PC-9 (cell line): Measurements from ENCODE around the gene BCL2L14. TPM values are rescaled to one million over a fixed set of nuclear protein-coding genes. Genes with fewer than 3 reads are reported as not detected.
A peak's percentile ranks its signal among the peaks of the same experiment; 100 is the strongest.

Source experiments
- Bru-seq: library from RNA; stranded (reverse); fragments of 400-500 nt; gene quantifications from one replicate; lab custom pipeline; 2021; lab: Mats Ljungman, UMichigan
- BruChase-seq, 2 experiments: library from RNA; stranded (reverse); fragments of 400-500 nt; gene quantifications; one replicate each; lab custom pipeline; 2021; lab: Mats Ljungman, UMichigan
- BruUV-seq: library from RNA; stranded (reverse); fragments of 400-500 nt; replicated peaks from 2 replicates; lab custom pipeline; 2021; lab: Mats Ljungman, UMichigan
- CTCF ChIA-PET: fragments of 300-600 bp; sonication (Branson Sonifier 250); formaldehyde crosslinking; loops from one replicate; lab custom pipeline; 2022; ENCODE audit warnings: antibody characterized with exemption; lab: Charles Lee
- POLR2A ChIA-PET: fragments of 300-600 bp; sonication (Branson Sonifier 250); formaldehyde crosslinking; loops from one replicate; lab custom pipeline; 2022; ENCODE audit warnings: antibody characterized with exemption; ENCODE audit not compliant: unreplicated experiment; lab: Charles Lee
- DNase-seq, 2 experiments: peaks; one replicate each; pipeline versions ENCODE4 v3.0.0 to v3.0.0-alpha.2; 2015 to 2022; ENCODE audit warnings: mixed read lengths in 1 of 2
- H2AFZ ChIP-seq: fragments of 200-600 bp; sonication (generic); 2 replicates; pipeline ENCODE4 v1.8.1; 2017; ENCODE audit warnings: antibody characterized with exemption
- H3F3A ChIP-seq: fragments of 200-600 bp; sonication (generic); 2 replicates; pipeline ENCODE4 v1.8.1; 2017; ENCODE audit warnings: antibody characterized with exemption, mild to moderate bottlenecking, low read depth; ENCODE audit not compliant: insufficient read depth
- H3K27ac ChIP-seq: fragments of 200-600 bp; sonication (generic); 2 replicates; pipeline ENCODE4 v1.6.1; 2016; ENCODE audit warnings: mixed run types
- H3K27me3 ChIP-seq: fragments of 200-600 bp; sonication (generic); 2 replicates; pipeline ENCODE4 v1.6.1; 2016; ENCODE audit warnings: low read depth, mixed run types; ENCODE audit not compliant: insufficient read depth
- H3K36me3 ChIP-seq: fragments of 200-600 bp; sonication (generic); 2 replicates; pipeline ENCODE4 v1.6.1; 2016; ENCODE audit warnings: low read depth, mixed run types
- H3K4me1 ChIP-seq: fragments of 200-600 bp; sonication (generic); replicated peaks from 2 replicates; pipeline ENCODE4 v1.6.1; 2016; ENCODE audit warnings: mixed run types; ENCODE audit not compliant: insufficient read depth
- H3K4me2 ChIP-seq: fragments of 200-600 bp; sonication (generic); 2 replicates; pipeline ENCODE4 v1.6.1; 2017; ENCODE audit warnings: mixed run types
- H3K4me3 ChIP-seq: fragments of 200-600 bp; sonication (generic); 2 replicates; pipeline ENCODE4 v1.6.1; 2016; ENCODE audit warnings: mixed run types
- H3K79me2 ChIP-seq: fragments of 200-600 bp; sonication (generic); 2 replicates; pipeline ENCODE4 v1.6.1; 2017; ENCODE audit warnings: low read depth, mixed run types
- H3K9me2 ChIP-seq: fragments of 200-600 bp; sonication (generic); 2 replicates; pipeline ENCODE4 v1.8.1; 2017; ENCODE audit warnings: mild to moderate bottlenecking; ENCODE audit not compliant: insufficient read depth
- H3K9me3 ChIP-seq: fragments of 200-600 bp; sonication (generic); 2 replicates; pipeline ENCODE4 v1.8.1; 2016; ENCODE audit warnings: low read depth; ENCODE audit not compliant: insufficient read depth
- H4K20me1 ChIP-seq: fragments of 200-600 bp; sonication (generic); 2 replicates; pipeline ENCODE4 v1.8.1; 2017; ENCODE audit not compliant: insufficient read depth
- EZH2 ChIP-seq: fragments of 200-600 bp; sonication (generic); IDR thresholded peaks from 2 replicates; pipeline ENCODE4 v1.8.0; 2017; ENCODE audit warnings: antibody characterized with exemption, low read depth
- intact Hi-C: fragments of 100-400 bp; cut with micrococcal nuclease; formaldehyde crosslinking; loops from one replicate; pipeline ENCODE4 v1.10.0; 2022; ENCODE audit not compliant: unreplicated experiment
- long read RNA-seq: library from polyadenylated mRNA; stranded (forward); transcript quantifications from one replicate; pipeline ENCODE4 v2.0.0, GENCODE V29; 2022
- total RNA-seq: library from RNA; stranded (reverse); gene quantifications from 2 replicates; pipeline ENCODE4 v1.2.3, GENCODE V29; 2021
- TF ChIP-seq, protein P1 (sequence below): fragments of 200-600 bp; sonication (generic); conservative IDR thresholded peaks from 2 replicates; pipeline ENCODE4 v1.6.1; 2017; ENCODE audit warnings: mixed run types, antibody characterized with exemption, mild to moderate bottlenecking, moderate library complexity

BCL2L14 gene, protein sequence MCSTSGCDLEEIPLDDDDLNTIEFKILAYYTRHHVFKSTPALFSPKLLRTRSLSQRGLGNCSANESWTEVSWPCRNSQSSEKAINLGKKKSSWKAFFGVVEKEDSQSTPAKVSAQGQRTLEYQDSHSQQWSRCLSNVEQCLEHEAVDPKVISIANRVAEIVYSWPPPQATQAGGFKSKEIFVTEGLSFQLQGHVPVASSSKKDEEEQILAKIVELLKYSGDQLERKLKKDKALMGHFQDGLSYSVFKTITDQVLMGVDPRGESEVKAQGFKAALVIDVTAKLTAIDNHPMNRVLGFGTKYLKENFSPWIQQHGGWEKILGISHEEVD
- 4.8 and 6.0 TPM in 2 replicates for total RNA-seq
- Bru-seq, nascent RNA: percentile 28 among the genes with signal in this experiment
- percentile 24 among the genes with signal in this experiment for BruChase-seq, experiment 1, labeled RNA remaining after a 2-hour chase
- BruChase-seq, experiment 2, labeled RNA remaining after a 6-hour chase: percentile 27 among the genes with signal in this experiment
- long read RNA-seq, partial matches to known transcripts: 0 of 13 reads
- long read RNA-seq, other reads (novel, unspliced or antisense): 11 of 13 reads

- no peak for TF ChIP-seq EZH2
- TF ChIP-seq, protein P1, sequence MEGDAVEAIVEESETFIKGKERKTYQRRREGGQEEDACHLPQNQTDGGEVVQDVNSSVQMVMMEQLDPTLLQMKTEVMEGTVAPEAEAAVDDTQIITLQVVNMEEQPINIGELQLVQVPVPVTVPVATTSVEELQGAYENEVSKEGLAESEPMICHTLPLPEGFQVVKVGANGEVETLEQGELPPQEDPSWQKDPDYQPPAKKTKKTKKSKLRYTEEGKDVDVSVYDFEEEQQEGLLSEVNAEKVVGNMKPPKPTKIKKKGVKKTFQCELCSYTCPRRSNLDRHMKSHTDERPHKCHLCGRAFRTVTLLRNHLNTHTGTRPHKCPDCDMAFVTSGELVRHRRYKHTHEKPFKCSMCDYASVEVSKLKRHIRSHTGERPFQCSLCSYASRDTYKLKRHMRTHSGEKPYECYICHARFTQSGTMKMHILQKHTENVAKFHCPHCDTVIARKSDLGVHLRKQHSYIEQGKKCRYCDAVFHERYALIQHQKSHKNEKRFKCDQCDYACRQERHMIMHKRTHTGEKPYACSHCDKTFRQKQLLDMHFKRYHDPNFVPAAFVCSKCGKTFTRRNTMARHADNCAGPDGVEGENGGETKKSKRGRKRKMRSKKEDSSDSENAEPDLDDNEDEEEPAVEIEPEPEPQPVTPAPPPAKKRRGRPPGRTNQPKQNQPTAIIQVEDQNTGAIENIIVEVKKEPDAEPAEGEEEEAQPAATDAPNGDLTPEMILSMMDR: no peak
- H2AFZ ChIP-seq: peak within 1 kb of the TSS; percentile 71
- CTCF ChIA-PET: interaction anchor here (0.7 kb wide), 1 partner anchor 194 kb away, joined by 3 read pairs; no protein-coding TSS in a partner anchor
- no peaks in the 10 kb centered on the region for H3K36me3 ChIP-seq
- peaks cover 4% of the 10 kb centered on the region; the same call in 1 of the 2 replicates for H3F3A ChIP-seq
- peaks cover 15% of the 10 kb centered on the region for H3K4me1 ChIP-seq
- intact Hi-C loops: no loop called here
- H3K4me3 ChIP-seq: peak within 1 kb of the TSS; percentile 7; the same call in 1 of the 2 replicates
- no peaks in the 10 kb centered on the region for H3K9me2 ChIP-seq
- no peaks in the 10 kb centered on the region for H3K27me3 ChIP-seq
- H3K4me2 ChIP-seq: peak within 1 kb of the TSS; percentile 75
- H3K27ac ChIP-seq: peak within 1 kb of the TSS; percentile 55
- peak; percentile 49 to 71 for DNase-seq
- BruUV-seq: TSS peak; percentile 67
- H3K9me3 ChIP-seq: no peaks in the 10 kb centered on the region
- H3K79me2 ChIP-seq: no peaks in the 10 kb centered on the region
- no peaks in the 10 kb centered on the region for H4K20me1 ChIP-seq
- POLR2A ChIA-PET: interaction anchor here (0.6 to 0.7 kb wide), 2 partner anchors 287 to 899 kb away, joined by 3 to 6 read pairs; no protein-coding TSS in a partner anchor
Measured at GRCh38 chr12:12070674-12071656, at the start of gene BCL2L14. Gene BCL2L14 (plus strand): TSS chr12:12070939. CDS start chr12:12079306, 8,367 bp downstream.

- Histone ChIP-seq H3K36me3 (no peaks in the 10 kb centered on the region), H3K27ac (no peak overlapping the region), H3K4me2 (no peak overlapping the region), H3K79me2 (no peaks in the 10 kb centered on the region), H3K27me3 (no peaks in the 10 kb centered on the region), H3F3A (no peaks in the 10 kb centered on the region), H3K4me1 (no peaks in the 10 kb centered on the region), H2AFZ (0 out of 2 replicates have a peak overlapping the region, but pooled peaks have one; percentile 41), H3K9me3 (no peaks in the 10 kb centered on the region), H3K9me2 (no peaks in the 10 kb centered on the region), H3K4me3 (no peak overlapping the region), H4K20me1 (no peaks in the 10 kb centered on the region)
- BruUV-seq: no TSS peak
- TF ChIP-seq, protein P1: no peak
- TF ChIP-seq EZH2: no peak
- DNase-seq: no peak
- CTCF ChIA-PET: no interaction called here
- POLR2A ChIA-PET: no interaction called here
- intact Hi-C loops: no loop called here
Measured at GRCh38 chr12:12022306-12022936, 48.3 kb upstream of the BCL2L14 start.
